Osteoblast (primary cell): ENCODE measurements around the gene PRKAG1. TPM values are rescaled to one million over a fixed set of nuclear protein-coding genes. Genes with fewer than 3 reads are reported as not detected.

ENCODE experiments used
- DNase-seq: peaks from one replicate; pipeline ENCODE4 v3.0.0; 2011; ENCODE audit warnings: low spot score, mixed read lengths; ENCODE audit not compliant: insufficient read length; ENCODE audit errors: missing footprints
- H2AFZ ChIP-seq: 2 replicates; pipeline ENCODE4 v1.6.0; 2011; ENCODE audit warnings: mild to moderate bottlenecking, low read length
- H3K27ac ChIP-seq: 2 replicates; pipeline ENCODE4 v1.5.1; 2011; ENCODE audit warnings: mild to moderate bottlenecking, low read depth, low read length, moderate library complexity
- H3K27me3 ChIP-seq: 2 replicates; pipeline ENCODE4 v1.6.0; 2012; ENCODE audit warnings: mild to moderate bottlenecking, control low read depth, inconsistent platforms, low read length, moderate library complexity; ENCODE audit not compliant: insufficient read depth
- H3K36me3 ChIP-seq: 2 replicates; pipeline ENCODE4 v1.5.1; 2011; ENCODE audit warnings: mild to moderate bottlenecking, low read length, control low read depth, moderate library complexity; ENCODE audit not compliant: insufficient read depth
- H3K4me1 ChIP-seq: 2 replicates; pipeline ENCODE4 v1.5.1; 2011; ENCODE audit warnings: mild to moderate bottlenecking, low read length, control low read depth, moderate library complexity; ENCODE audit not compliant: insufficient read depth
- H3K4me2 ChIP-seq: 2 replicates; pipeline ENCODE4 v1.6.0; 2011; ENCODE audit warnings: mild to moderate bottlenecking, low read length; ENCODE audit not compliant: insufficient read depth
- H3K4me3 ChIP-seq: fragments of 200-600 bp; sonication (generic); 3 replicates; pipeline ENCODE4 v1.5.1; 2012; ENCODE audit warnings: mild to moderate bottlenecking, low read length, inconsistent platforms; ENCODE audit not compliant: insufficient read depth
- H3K79me2 ChIP-seq: 2 replicates; pipeline ENCODE4 v1.6.0; 2012; ENCODE audit warnings: mild to moderate bottlenecking, low read length, control low read depth, inconsistent platforms; ENCODE audit not compliant: insufficient read depth
- H3K9me3 ChIP-seq: 2 replicates; pipeline ENCODE4 v1.5.1; 2011; ENCODE audit warnings: low read depth, low read length, control low read depth
- H4K20me1 ChIP-seq: 2 replicates; pipeline ENCODE4 v1.6.0; 2012; ENCODE audit warnings: mild to moderate bottlenecking, low read length, control low read depth; ENCODE audit not compliant: insufficient read depth
- CTCF ChIP-seq: IDR thresholded peaks from 2 replicates; pipeline ENCODE4 v1.5.1; 2011; ENCODE audit warnings: mild to moderate bottlenecking, low read depth, low read length, moderate library complexity; ENCODE audit errors: extremely low read depth
- total RNA-seq: library from RNA; depleted of rRNA; stranded (reverse); fragments of >200 nt; gene quantifications from 2 replicates; pipeline ENCODE4 v1.2.3, GENCODE V29; 2012

PRKAG1 gene
- total RNA-seq, 1 donor, result 89.0 TPM

- Histone ChIP-seq H3K79me2 (no peaks in the 10 kb centered on the region), H4K20me1 (peaks cover 5% of the 10 kb centered on the region), H3K4me1 (peaks cover 25% of the 10 kb centered on the region), H2AFZ (no peak overlapping the region), H3K9me3 (no peaks in the 10 kb centered on the region), H3K27me3 (peaks cover 23% of the 10 kb centered on the region), H3K4me2 (peak overlapping the region; percentile 90), H3K4me3 (no peak overlapping the region), H3K27ac (no peak overlapping the region), H3K36me3 (peaks cover 44% of the 10 kb centered on the region)
- peak; percentile 22 for DNase-seq
- TF ChIP-seq CTCF, result no peak
Measured at GRCh38 chr12:49000346-49000745, 18.2 kb downstream of the PRKAG1 start.

GRCh38 chr12:48999371-49000131 is 19.0 kb downstream of the PRKAG1 start, which contains the start of gene DDN:
Gene DDN (minus strand): TSS chr12:48999375. CDS start chr12:48999287, 88 bp downstream.
- peak; percentile 96 for DNase-seq
- H3K27ac ChIP-seq, result peak within 1 kb of the TSS; percentile 5
- H3K4me1 ChIP-seq, result peaks cover 29% of the 10 kb centered on the region
- H3K4me2 ChIP-seq, result peak within 1 kb of the TSS; percentile 90
- no peaks in the 10 kb centered on the region for H3K9me3 ChIP-seq
- H3K36me3 ChIP-seq, result peaks cover 36% of the 10 kb centered on the region
- peaks cover 26% of the 10 kb centered on the region for H3K27me3 ChIP-seq
- no peak within 1 kb of the TSS for H2AFZ ChIP-seq
- no peak for TF ChIP-seq CTCF
- peak within 1 kb of the TSS; percentile 68 for H3K4me3 ChIP-seq
- no peaks in the 10 kb centered on the region for H3K79me2 ChIP-seq
- peaks cover 5% of the 10 kb centered on the region for H4K20me1 ChIP-seq

- TF ChIP-seq CTCF, result no peak
Measured at GRCh38 chr12:48998497-48999353, 19.9 kb downstream of the PRKAG1 start.

More at GRCh38 chr12:48998497-48999353, 19.9 kb downstream of the PRKAG1 start:
- no peaks in the 10 kb centered on the region for H3K9me3 ChIP-seq
- H3K4me1 ChIP-seq, result peaks cover 29% of the 10 kb centered on the region
- peaks cover 5% of the 10 kb centered on the region for H4K20me1 ChIP-seq
- no peaks in the 10 kb centered on the region for H3K79me2 ChIP-seq
- peak; percentile 94 for DNase-seq
- H3K4me2 ChIP-seq, result peak overlapping the region; percentile 90
- H2AFZ ChIP-seq, result no peak overlapping the region
- H3K4me3 ChIP-seq, result peak overlapping the region; percentile 66
- peaks cover 34% of the 10 kb centered on the region for H3K27me3 ChIP-seq
- no peak overlapping the region for H3K27ac ChIP-seq
- H3K36me3 ChIP-seq, result peaks cover 28% of the 10 kb centered on the region
